ENCODE data around the gene ERN1.

DNA sequence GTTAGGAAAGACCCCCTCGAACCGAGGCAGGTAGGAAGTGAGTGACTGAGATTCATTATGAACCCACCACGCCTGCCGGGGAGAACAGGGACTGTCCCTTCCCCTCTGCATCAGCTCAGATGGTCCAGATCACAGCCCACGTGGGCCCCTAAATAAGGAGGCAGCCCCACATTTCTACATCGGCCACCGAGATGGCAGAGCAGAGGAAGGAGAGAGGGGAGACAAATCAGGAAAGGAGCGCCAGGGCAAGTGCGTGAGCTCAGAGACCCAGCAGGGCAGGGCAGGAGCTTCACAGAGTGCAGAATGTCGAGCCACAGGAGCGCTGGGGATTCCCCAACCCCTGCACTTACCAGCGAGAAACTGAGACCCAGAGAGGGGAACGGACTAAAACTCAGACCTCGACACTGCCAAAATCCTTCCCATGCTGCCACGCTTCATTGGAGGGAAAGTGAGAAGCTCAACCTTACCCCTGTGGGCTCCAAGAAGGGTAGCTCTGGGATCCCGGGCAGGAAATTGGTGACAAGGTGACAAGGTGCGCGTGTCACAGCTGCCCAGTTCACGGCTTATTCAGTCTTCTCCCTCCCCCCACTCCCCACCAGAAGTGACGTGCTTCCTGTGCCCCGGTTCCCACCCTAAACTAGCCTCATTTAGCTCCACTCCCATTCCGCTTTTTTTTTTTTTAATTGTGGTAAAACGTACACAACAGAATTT is 109.7 kb downstream of the ERN1 start, which contains the start of gene ICAM2:
- TF ChIP-seq, protein P1, sequence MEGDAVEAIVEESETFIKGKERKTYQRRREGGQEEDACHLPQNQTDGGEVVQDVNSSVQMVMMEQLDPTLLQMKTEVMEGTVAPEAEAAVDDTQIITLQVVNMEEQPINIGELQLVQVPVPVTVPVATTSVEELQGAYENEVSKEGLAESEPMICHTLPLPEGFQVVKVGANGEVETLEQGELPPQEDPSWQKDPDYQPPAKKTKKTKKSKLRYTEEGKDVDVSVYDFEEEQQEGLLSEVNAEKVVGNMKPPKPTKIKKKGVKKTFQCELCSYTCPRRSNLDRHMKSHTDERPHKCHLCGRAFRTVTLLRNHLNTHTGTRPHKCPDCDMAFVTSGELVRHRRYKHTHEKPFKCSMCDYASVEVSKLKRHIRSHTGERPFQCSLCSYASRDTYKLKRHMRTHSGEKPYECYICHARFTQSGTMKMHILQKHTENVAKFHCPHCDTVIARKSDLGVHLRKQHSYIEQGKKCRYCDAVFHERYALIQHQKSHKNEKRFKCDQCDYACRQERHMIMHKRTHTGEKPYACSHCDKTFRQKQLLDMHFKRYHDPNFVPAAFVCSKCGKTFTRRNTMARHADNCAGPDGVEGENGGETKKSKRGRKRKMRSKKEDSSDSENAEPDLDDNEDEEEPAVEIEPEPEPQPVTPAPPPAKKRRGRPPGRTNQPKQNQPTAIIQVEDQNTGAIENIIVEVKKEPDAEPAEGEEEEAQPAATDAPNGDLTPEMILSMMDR (IDR thresholded peaks at IDR 0.05; ENCODE audit: poor library complexity, severe bottlenecking): no peak
- TF ChIP-seq EZH2 (IDR thresholded peaks at IDR 0.05; ENCODE audit: borderline replicate concordance, insufficient read depth, low read length, poor library complexity, severe bottlenecking) (no peak), RAD21 (conservative IDR thresholded peaks at IDR 0.05) (no peak), TAF1 (IDR thresholded peaks at IDR 0.05; ENCODE audit: low read depth) (no peak), POLR2AphosphoS5 (IDR thresholded peaks at IDR 0.05) (no peak), SMC3 (conservative IDR thresholded peaks at IDR 0.05; ENCODE audit: poor library complexity) (no peak), EP300 (conservative IDR thresholded peaks at IDR 0.05; ENCODE audit: poor library complexity, severe bottlenecking) (no peak)
- TF ChIP-seq, protein P2, sequence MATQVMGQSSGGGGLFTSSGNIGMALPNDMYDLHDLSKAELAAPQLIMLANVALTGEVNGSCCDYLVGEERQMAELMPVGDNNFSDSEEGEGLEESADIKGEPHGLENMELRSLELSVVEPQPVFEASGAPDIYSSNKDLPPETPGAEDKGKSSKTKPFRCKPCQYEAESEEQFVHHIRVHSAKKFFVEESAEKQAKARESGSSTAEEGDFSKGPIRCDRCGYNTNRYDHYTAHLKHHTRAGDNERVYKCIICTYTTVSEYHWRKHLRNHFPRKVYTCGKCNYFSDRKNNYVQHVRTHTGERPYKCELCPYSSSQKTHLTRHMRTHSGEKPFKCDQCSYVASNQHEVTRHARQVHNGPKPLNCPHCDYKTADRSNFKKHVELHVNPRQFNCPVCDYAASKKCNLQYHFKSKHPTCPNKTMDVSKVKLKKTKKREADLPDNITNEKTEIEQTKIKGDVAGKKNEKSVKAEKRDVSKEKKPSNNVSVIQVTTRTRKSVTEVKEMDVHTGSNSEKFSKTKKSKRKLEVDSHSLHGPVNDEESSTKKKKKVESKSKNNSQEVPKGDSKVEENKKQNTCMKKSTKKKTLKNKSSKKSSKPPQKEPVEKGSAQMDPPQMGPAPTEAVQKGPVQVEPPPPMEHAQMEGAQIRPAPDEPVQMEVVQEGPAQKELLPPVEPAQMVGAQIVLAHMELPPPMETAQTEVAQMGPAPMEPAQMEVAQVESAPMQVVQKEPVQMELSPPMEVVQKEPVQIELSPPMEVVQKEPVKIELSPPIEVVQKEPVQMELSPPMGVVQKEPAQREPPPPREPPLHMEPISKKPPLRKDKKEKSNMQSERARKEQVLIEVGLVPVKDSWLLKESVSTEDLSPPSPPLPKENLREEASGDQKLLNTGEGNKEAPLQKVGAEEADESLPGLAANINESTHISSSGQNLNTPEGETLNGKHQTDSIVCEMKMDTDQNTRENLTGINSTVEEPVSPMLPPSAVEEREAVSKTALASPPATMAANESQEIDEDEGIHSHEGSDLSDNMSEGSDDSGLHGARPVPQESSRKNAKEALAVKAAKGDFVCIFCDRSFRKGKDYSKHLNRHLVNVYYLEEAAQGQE (IDR thresholded peaks at IDR 0.05; ENCODE audit: borderline replicate concordance): no peak

Measured in neural cell (in vitro differentiated cells).